ENCODE measurements around the gene ANXA1. TPM values are rescaled to one million over a fixed set of nuclear protein-coding genes. Genes with fewer than 3 reads are reported as not detected.

The ANXA1 gene
- total RNA-seq, 1 experiment from 2014 or later = 486 TPM

DNA sequence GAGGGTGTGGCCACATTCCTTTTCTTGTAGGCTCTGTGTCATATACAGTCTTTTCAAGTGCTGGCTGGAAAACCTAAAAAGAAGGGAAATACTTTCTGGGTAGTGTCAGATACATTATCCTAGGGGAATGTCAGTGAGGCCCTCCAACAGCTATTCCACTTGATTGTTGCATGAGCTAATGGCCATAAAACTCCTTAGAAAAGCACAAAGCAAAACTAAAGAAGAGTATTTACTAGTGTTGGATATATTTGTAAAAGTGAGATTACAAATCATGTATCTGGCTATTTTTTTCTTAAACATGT is 829 bp downstream of the ANXA1 start:
- H2AFZ ChIP-seq (ENCODE audit: low read depth, low read length, poor library complexity, severe bottlenecking) = no peak overlapping the region
- no TSS peak for BruUV-seq (replicated peaks)
- H3K27ac ChIP-seq (ENCODE audit: low read depth, low read length) = peak overlapping the region; percentile 95; the same call in 1 of the 2 replicates
- peak overlapping the region; percentile 65 for H3K9ac ChIP-seq (ENCODE audit: low read length)
- DNase-seq (ENCODE audit: low read depth, low spot score) (no peak), ATAC-seq (peak; percentile 62)
- RAD21 ChIA-PET (ENCODE audit: low non-redundant PET in 1 of 2, low total read pairs in 2 of 2, uncharacterized antibody in 2 of 2, unreplicated experiment in 2 of 2) = no interaction called here
- H3K79me2 ChIP-seq (ENCODE audit: insufficient read depth, low read length) = peaks cover 57% of the 10 kb centered on the region
- H3K9me3 ChIP-seq (ENCODE audit: control insufficient read depth in 1 of 2, insufficient read depth in 1 of 2, low read depth in 1 of 2, low read length in 2 of 2) = no peaks in the 10 kb centered on the region
- peaks cover 5 to 8% of the 10 kb centered on the region in 2 experiments; a peak in 3 of 4 replicates for H3K36me3 ChIP-seq (ENCODE audit: control insufficient read depth in 1 of 2, insufficient read depth in 2 of 2, low read length in 2 of 2)
- TF ChIP-seq SRF (IDR thresholded peaks at IDR 0.05; ENCODE audit: low read depth) (0 out of 2 replicates have a peak, but pooled peaks have one; percentile 16), FOSL1 (IDR thresholded peaks at IDR 0.05; ENCODE audit: low read depth) (peak; percentile 44; the same call in 1 of the 2 replicates), SP1 (IDR thresholded peaks at IDR 0.05; ENCODE audit: low read depth) (peak; percentile 40), JUND (IDR thresholded peaks at IDR 0.05) (peak; percentile 28; the same call in 1 of the 2 replicates), EZH2 (IDR thresholded peaks at IDR 0.05) (no peak), SIN3A (IDR thresholded peaks at IDR 0.05; ENCODE audit: low read depth) (peak; percentile 59; the same call in 1 of the 2 replicates), POLR2AphosphoS5 (IDR thresholded peaks at IDR 0.05; ENCODE audit: low read depth, low read length) (peak; percentile 40; the same call in 1 of the 2 replicates)
- TF ChIP-seq, protein P1, sequence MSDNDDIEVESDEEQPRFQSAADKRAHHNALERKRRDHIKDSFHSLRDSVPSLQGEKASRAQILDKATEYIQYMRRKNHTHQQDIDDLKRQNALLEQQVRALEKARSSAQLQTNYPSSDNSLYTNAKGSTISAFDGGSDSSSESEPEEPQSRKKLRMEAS (IDR thresholded peaks at IDR 0.05) = no peak
- H3K4me2 ChIP-seq (ENCODE audit: low read length) = peak overlapping the region; percentile 82
- intact Hi-C loops (cut with micrococcal nuclease) = no loop called here
- POLR2A ChIA-PET = interaction anchor here (0.9 to 3.3 kb wide), 9 partner anchors 9 to 45 kb away, joined by 3 to 19 read pairs (median 6); no protein-coding TSS in a partner anchor
- H3K9me2 ChIP-seq (ENCODE audit: insufficient read depth) = no peaks in the 10 kb centered on the region
- peak overlapping the region; percentile 52 to 61 for H3K4me3 ChIP-seq (replicated peaks in 1 of 2; ENCODE audit: low read depth in 1 of 2, low read length in 2 of 2)
- CTCF ChIA-PET = interaction anchor here (0.7 to 1.3 kb wide), 2 partner anchors 34 to 45 kb away, joined by 4 to 7 read pairs; no protein-coding TSS in a partner anchor
- peaks cover 53 to 80% of the 10 kb centered on the region in 2 experiments for H3K4me1 ChIP-seq (ENCODE audit: control insufficient read depth in 1 of 2, insufficient read depth in 2 of 2, low read length in 2 of 2)
- H3K27me3 ChIP-seq (ENCODE audit: insufficient read depth, low read length) = no peaks in the 10 kb centered on the region
- no peaks in the 10 kb centered on the region for H4K20me1 ChIP-seq (ENCODE audit: insufficient read depth)

DNA sequence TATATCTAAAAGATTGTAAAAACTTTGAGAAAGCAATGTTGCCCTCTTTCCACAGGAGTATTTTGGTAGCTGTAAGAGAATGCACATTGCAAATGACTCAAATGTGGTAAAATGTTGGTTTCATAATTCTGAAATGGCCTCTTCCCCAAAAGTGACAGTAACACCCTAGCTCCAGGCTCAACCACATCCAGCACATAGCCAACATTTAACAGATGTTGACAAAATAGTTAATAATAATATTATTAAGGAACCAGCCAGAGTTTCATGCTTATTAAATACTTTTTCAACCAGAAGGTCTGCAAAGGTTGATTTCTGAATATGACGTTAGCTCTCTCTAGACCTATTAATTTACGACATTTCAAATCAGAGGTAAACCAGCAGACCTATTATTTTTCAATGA is 1.3 kb downstream of the ANXA1 start:
- Histone ChIP-seq H3K79me2 (ENCODE audit: insufficient read depth, low read length) (peaks cover 62% of the 10 kb centered on the region), H3K36me3 (ENCODE audit: control insufficient read depth in 1 of 2, insufficient read depth in 2 of 2, low read length in 2 of 2) (peaks cover 5 to 9% of the 10 kb centered on the region in 2 experiments; a peak in 3 of 4 replicates), H3K4me3 (replicated peaks in 1 of 2; ENCODE audit: low read depth in 1 of 2, low read length in 2 of 2) (peak overlapping the region; percentile 52 to 61), H3K4me2 (ENCODE audit: low read length) (peak overlapping the region; percentile 82), H2AFZ (ENCODE audit: low read depth, low read length, poor library complexity, severe bottlenecking) (no peak overlapping the region), H3K9me2 (ENCODE audit: insufficient read depth) (no peaks in the 10 kb centered on the region), H3K27me3 (ENCODE audit: insufficient read depth, low read length) (no peaks in the 10 kb centered on the region), H3K27ac (ENCODE audit: low read depth, low read length) (peak overlapping the region; percentile 95; the same call in 1 of the 2 replicates), H4K20me1 (ENCODE audit: insufficient read depth) (no peaks in the 10 kb centered on the region), H3K9ac (ENCODE audit: low read length) (peak overlapping the region; percentile 65), H3K4me1 (ENCODE audit: control insufficient read depth in 1 of 2, insufficient read depth in 2 of 2, low read length in 2 of 2) (peaks cover 52 to 78% of the 10 kb centered on the region in 2 experiments), H3K9me3 (ENCODE audit: control insufficient read depth in 1 of 2, insufficient read depth in 1 of 2, low read depth in 1 of 2, low read length in 2 of 2) (no peaks in the 10 kb centered on the region)
- DNase-seq (ENCODE audit: low read depth, low spot score) (no peak), ATAC-seq (no peak)
- CTCF ChIA-PET = interaction anchor here (0.7 to 1.3 kb wide), 2 partner anchors 34 to 45 kb away, joined by 4 to 7 read pairs; no protein-coding TSS in a partner anchor
- peak; percentile 27; the same call in 1 of the 2 replicates for TF ChIP-seq SIN3A (IDR thresholded peaks at IDR 0.05; ENCODE audit: low read depth)
- TF ChIP-seq ZFX (IDR thresholded peaks at IDR 0.05) = no peak
- TF ChIP-seq FOSL1 (IDR thresholded peaks at IDR 0.05; ENCODE audit: low read depth) = no peak
- TF ChIP-seq, protein P2, sequence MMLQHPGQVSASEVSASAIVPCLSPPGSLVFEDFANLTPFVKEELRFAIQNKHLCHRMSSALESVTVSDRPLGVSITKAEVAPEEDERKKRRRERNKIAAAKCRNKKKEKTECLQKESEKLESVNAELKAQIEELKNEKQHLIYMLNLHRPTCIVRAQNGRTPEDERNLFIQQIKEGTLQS (IDR thresholded peaks at IDR 0.05) = no peak
- TF ChIP-seq RAD21 (IDR thresholded peaks at IDR 0.05; ENCODE audit: low read depth) = no peak
- no peak for TF ChIP-seq CBX3 (IDR thresholded peaks at IDR 0.05; ENCODE audit: low read depth)
- 0 out of 2 replicates have a peak, but pooled peaks have one; percentile 13 for TF ChIP-seq POLR2AphosphoS5 (IDR thresholded peaks at IDR 0.05; ENCODE audit: low read depth, low read length)
- TF ChIP-seq EZH2 (IDR thresholded peaks at IDR 0.05) = no peak
- POLR2A ChIA-PET = interaction anchor here (0.9 to 3.3 kb wide), 9 partner anchors 8 to 45 kb away, joined by 3 to 19 read pairs (median 6); no protein-coding TSS in a partner anchor
- intact Hi-C loops (cut with micrococcal nuclease) = no loop called here
- BruUV-seq (replicated peaks) = no TSS peak
- RAD21 ChIA-PET (ENCODE audit: low non-redundant PET in 1 of 2, low total read pairs in 2 of 2, uncharacterized antibody in 2 of 2, unreplicated experiment in 2 of 2) = no interaction called here
